ENCODE data around the gene GDF7. TPM values are rescaled to one million over a fixed set of nuclear protein-coding genes. Genes with fewer than 3 reads are reported as not detected.

GDF7 gene
- total RNA-seq, 1 donor from 2014 or later: not detected

DNA sequence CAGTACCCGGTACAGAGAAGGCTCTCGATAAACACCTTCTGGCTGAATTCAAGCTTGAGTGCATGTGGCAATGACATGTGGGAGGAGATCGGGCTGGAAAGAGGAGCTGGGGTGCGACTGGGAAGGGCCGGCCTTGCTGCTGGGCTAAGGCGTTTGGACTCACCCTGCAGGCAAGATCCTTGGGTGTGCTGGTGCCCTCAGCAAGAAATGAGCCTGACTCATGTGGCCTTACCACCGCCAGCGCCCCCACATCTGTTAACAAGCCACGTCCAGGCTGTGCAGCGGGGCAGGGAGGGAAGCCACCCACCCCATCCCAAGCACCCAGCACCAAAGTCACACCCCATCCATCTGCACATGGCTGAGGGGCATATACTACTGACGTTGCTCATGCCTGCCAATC lies 17.4 kb upstream of the GDF7 start:
- TF ChIP-seq CTCF (conservative IDR thresholded peaks at IDR 0.05; ENCODE audit: low read depth, low read length): no peak
- peak overlapping the region; percentile 95 for H3K4me3 ChIP-seq (ENCODE audit: low read depth, low read length)
- no peak for DNase-seq (ENCODE audit: low read depth)

GRCh38 chr2:20649976-20650375 lies 17.0 kb upstream of the GDF7 start:
- no peak for TF ChIP-seq CTCF (conservative IDR thresholded peaks at IDR 0.05; ENCODE audit: low read depth, low read length)
- peak overlapping the region; percentile 95 for H3K4me3 ChIP-seq (ENCODE audit: low read depth, low read length)
- DNase-seq (ENCODE audit: low read depth): no peak

DNA sequence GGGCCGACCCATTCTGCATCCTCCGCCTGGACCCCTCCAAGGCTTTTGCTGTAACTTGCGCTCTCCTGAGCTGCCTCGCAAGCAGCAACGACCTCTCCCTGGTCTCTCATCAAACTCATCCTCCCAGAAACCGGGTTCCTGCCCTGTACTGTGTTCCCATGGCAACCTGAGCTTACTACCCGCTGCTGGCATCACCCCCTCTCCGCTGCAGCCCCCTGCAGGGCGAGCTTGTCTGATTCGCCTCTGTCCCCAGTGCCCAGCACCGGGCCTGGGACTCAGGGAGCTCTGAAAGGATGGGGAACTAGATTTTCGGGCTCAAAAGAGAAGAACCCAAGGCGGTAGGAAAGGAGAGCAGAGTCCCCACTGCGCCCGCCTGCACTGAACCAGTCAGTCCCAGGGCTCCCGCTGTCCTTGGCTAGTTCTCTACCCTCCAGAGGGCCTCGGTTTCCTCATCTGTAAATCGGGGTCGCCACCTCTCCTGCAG lies 16.5 kb upstream of the GDF7 start:
- peak; percentile 7 for TF ChIP-seq CTCF (conservative IDR thresholded peaks at IDR 0.05; ENCODE audit: low read depth, low read length)
- DNase-seq (ENCODE audit: low read depth): no peak
- H3K4me3 ChIP-seq (ENCODE audit: low read depth, low read length): peak overlapping the region; percentile 95

GRCh38 chr2:20650877-20651730 lies 15.8 kb upstream of the GDF7 start, which contains the start of gene HS1BP3:
TSS of gene HS1BP3 (minus strand) at chr2:20651098. CDS start at chr2:20651063, 35 bp downstream.
- H3K4me3 ChIP-seq (ENCODE audit: low read depth, low read length): peak within 1 kb of the TSS; percentile 95
- TF ChIP-seq CTCF (conservative IDR thresholded peaks at IDR 0.05; ENCODE audit: low read depth, low read length): peak; percentile 61
- no peak for DNase-seq (ENCODE audit: low read depth)

DNA sequence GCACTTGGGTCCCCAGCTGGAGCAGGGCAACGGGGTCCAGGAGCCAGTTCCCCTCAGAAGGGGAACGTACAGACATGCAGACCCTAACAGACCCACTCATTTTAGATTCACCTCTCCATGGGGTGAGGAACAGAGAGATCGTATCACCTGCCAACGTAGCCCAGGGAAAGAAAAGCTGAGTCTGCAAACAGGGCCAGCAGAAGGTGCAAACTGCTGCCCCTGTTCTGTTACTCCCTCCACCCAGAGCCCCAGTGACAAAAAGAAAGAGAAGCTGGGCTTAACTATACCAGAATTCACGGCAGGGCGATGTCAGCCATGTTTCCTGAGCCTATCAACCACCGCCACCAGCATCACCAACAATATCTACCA lies 15.2 kb upstream of the GDF7 start:
- DNase-seq (ENCODE audit: low read depth): no peak
- TF ChIP-seq CTCF (conservative IDR thresholded peaks at IDR 0.05; ENCODE audit: low read depth, low read length): no peak
- peak overlapping the region; percentile 95 for H3K4me3 ChIP-seq (ENCODE audit: low read depth, low read length)

GRCh38 chr2:20652141-20652540 lies 14.8 kb upstream of the GDF7 start:
- no peak for TF ChIP-seq CTCF (conservative IDR thresholded peaks at IDR 0.05; ENCODE audit: low read depth, low read length)
- no peak overlapping the region for H3K4me3 ChIP-seq (ENCODE audit: low read depth, low read length)
- DNase-seq (ENCODE audit: low read depth): no peak
